CD4-positive, alpha-beta T cell treated with Interleukin-15 for 4 hours (primary cell): Measurements from ENCODE around the gene USP47.

Experiments
- DNase-seq: peaks from one replicate; pipeline ENCODE4 v3.0.0-alpha.2; 2020; ENCODE audit warnings: low spot score

Gene USP47

DNA sequence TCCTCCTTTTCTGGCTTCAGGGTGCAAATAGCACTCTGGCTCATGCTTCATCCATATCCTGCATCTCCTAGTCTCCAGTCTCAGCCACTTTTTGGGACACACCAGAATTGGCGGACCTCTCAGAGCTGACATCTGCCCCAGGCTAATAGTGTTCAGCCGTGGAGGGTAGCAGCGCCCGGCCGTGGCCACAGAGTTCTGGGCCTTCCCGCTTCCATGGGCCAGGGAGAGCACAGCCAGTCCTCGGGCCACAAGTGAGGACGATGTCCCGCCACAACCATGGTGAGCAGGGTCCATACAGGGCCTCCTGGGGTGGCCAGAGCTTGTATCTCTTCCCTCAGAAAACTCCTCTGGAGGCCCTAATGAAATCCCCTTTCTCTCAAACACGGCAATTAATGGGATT lies 140.7 kb downstream of the USP47 start:
- no peak for DNase-seq

DNA sequence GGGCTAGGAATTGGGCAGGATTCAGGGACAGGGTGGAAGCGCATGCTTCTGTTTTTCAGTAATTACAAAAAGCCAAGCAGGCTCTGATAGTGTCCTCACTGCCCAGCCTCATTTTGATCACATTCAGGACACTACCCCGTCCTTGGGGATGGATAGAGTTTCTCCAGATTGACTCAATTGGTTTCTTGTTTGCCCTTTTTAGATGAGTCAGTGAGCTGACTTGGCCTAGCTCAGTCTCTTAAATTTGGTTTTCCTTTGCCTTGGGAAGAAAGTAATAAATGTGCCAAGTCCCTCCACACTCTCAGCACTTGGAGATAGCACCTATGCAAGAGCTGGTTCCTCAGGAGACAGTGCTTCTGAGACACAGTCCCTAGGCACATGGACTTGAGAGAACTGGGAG lies 141.2 kb downstream of the USP47 start:
- DNase-seq: no peak

DNA sequence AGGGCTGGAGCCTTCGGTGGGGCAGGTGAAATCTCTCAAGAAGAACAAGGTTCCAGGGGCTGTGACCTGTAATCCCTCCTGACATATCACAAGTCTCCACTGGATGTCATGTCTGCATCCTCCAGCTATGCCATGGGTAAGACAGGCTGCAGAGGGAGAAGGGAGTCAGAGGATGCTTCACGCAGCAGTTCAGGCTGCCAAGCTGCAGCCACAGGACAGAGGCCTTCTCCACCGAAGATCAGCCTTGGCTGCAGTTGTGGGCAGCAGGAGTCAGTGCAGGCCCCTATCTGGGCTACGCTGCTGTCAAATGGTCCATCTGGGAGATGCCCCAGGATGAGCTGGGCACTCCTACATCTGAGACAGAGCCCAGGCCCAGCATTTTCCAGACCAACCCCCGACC lies 141.7 kb downstream of the USP47 start:
- no peak for DNase-seq

DNA sequence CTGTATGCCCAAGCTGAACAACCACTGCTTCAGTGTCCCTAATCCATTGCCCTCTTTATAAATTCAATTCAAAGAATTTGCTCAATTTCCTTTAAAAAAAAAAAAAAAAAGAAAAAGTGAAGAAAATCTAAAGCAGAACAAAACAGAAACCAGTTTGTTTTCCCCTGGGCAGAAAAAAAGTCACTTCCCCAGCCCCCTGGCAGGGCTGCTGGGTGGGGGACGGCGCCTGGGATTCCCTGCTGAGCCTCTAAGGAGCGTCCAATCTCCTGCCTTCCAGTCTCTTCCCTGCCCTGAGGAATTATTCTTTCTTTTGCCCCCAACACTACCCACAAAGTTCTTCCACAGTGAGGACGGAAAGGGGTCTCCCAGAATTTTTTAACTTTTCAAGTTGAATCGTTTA lies 142.8 kb downstream of the USP47 start:
- DNase-seq: no peak

DNA sequence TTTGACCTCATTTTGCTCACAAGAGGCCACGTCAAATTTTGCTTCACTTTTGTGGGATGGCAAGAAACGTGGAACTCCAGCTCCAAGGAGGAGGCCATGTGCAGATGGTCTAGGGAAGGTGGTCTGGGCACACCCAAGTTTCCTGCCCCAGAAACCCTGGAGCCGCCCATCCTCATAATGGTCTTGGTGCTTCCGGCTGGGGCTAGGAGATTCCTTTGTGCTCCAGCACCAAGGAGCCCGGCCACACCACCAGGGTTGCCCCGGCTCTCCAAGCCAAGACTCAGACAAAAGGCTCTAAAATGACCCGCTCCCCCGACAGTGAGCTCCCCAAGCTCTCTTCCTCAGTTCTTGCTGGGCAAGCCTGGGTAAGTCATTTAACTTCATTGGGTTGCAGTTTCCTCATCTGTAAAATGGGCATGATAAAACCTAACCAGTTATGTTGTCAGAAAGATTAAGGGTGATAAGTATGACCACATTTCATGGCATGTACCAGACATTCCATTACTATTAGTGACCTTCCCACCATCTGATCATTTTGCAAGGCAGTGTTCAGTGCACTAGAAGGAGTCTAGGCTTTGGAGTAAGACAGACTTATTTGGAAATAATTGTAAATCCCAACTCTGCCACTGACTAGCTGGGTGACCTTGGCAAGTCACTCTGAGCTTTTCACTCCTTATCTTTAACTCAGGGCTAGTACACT lies 143.4 kb downstream of the USP47 start:
- DNase-seq: no peak

DNA sequence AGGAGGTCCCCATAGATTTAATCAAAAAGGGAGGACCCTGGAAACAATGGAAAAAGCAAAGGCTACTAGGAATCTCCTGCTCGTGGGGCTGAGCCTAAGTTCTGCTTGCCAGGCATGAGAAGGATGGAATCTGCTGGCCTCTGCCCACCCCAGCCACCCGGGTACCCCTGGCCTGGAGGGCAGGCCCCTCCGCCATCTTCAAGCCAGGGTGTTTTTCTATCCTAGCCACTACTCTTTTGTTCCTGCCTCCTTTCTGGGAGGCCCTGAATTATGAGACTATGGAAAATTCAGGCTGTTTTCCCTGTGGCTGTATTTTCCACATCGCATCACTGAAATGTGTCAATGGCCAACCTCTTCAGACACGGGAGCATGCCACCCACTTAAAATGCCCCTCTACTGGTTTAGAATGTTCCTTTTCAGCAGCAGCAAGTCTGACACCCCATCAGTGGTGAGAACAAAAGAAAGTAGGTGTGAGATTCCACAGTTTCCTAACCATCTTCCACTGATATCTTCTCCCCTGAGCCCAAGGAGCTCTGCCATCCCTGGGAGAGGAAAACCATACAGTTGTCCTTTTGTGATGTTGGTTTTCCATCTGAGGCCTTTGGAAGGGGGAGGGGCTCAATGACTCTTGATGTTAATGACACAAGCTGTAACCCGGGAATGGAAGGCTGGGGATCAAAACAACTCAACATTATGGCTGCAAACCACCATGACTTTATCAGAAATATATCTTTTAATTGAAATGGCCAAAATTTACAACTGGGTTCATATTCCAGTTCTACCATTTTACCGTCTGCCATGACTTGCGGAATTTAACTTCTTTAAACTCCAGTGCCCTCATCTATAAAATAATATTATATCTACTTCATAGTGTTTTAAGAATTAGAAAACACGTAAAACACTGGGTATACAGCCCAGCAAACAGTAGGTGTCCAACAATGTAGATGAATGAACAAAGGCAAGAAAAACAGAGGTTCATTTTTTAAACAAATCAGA lies 144.5 kb downstream of the USP47 start:
- no peak for DNase-seq

DNA sequence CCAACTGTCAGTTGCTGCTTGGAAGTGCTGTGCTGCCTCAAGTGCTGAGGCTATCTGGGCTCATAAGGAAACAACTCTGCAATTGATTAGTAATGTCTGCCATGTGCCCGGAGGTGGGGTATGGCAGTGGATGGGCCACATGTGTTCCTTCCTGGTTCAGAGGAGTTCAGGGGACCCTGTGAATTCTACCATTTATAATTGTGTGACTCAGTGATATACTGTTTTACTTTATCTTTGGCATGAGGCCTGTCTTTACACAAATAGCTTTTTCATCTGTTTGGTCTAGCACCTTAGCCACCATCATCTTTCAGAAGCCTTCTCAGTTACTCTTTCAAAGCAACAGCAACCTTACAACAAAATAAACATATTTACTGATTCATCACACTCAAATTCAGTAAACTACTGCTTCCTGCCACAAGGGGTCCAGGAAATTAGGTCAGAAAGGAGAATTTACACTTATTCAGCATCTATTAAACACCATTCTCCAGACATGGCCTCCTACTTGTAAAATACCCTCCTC lies 145.8 kb downstream of the USP47 start:
- DNase-seq: peak; percentile 24

DNA sequence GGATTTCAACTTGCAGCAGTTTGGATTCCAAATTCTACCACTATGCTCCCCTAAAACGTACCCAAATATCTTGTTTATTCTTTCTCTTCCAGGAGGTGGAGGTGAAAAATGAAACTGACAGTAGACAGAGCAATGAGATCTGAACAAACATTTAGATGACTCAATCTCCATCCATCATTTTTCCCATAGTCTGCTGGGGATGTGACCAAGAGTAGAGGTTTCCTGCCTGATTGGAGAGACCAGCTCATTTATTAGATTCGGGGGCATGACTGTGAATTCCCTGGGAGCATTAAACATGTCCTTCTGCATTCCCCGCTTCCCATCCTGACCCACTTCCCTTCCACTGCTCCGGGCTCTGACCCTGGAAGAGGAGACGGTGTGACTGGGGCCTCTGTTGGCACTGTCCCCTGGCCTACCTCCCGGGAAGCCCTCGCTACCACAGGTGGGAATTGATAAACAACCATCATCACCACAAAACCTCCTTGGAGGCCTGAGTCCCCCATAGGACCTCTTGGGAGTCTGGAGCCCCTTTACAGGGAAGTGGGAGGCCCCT lies 146.4 kb downstream of the USP47 start:
- no peak for DNase-seq

DNA sequence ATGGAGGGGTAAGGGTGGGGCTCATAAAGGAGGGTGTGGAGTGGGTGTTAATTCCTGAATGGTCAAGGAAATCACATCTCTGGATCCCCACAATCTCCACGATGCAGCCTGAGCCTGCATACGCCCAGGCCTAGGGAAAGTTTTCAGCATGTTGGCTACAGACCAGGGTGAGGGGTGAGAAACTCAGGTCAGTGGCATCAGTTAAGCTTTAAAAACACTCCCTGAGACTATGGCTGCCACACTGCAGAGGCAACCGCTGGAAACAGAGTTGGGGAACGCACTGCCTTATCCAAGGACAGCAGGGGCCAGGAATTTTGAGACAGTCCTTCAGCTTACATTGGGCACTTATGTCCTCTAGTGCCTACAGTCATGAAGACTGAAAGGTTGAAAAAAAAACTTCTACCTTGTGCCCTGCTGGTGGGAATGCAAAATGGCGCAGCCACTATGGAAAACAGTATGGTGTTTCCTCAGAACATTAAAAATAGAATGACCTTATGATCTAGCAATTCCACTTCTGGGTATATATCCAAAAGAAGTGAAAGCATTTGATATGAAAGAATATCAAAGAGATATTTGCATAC lies 147.0 kb downstream of the USP47 start:
- no peak for DNase-seq

DNA sequence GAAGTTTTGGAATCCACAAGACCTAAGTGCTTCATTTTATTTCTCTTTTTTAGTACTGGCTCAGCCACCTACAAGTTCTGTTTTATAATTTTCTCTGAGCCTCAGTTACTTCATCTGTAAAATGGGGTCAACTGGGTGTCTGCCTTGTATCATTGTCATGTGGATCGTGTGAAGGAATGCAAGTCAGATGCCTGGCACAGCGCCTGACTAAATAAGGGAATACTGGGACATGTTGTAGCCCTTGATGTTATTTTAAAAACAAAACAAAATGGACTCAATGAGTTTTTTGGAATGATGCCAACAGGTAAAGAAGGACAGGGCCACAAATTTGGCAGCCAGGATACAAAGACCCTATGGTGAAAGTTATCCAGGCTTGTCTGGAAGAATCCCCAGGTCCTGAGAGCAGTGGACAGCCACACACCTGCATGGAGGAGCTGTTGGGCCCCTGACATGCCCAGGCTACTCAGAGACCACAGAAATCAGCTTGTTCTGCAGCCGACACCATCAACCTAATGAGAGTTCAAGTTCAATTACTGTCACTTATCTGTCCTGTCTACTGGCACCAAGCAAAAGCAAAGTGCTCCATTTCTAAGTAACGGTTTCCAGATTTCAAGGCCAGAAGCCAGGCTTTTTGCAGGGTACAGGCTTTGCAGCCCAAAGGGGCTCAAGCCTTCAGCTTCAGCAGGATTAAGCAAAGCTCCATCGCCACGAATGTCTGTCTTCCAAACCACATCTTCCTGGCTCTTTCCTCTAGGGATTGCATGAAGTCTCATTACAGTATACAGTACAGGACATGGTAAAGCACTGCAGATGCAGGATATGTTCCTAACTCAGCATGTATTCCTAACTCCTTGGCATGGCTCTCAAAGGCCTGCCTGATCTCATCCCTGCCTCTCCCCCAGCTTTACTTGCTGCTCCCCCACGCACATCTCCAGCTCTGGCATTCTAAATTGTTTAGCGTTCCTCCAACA lies 148.3 kb downstream of the USP47 start:
- DNase-seq: no peak

DNA sequence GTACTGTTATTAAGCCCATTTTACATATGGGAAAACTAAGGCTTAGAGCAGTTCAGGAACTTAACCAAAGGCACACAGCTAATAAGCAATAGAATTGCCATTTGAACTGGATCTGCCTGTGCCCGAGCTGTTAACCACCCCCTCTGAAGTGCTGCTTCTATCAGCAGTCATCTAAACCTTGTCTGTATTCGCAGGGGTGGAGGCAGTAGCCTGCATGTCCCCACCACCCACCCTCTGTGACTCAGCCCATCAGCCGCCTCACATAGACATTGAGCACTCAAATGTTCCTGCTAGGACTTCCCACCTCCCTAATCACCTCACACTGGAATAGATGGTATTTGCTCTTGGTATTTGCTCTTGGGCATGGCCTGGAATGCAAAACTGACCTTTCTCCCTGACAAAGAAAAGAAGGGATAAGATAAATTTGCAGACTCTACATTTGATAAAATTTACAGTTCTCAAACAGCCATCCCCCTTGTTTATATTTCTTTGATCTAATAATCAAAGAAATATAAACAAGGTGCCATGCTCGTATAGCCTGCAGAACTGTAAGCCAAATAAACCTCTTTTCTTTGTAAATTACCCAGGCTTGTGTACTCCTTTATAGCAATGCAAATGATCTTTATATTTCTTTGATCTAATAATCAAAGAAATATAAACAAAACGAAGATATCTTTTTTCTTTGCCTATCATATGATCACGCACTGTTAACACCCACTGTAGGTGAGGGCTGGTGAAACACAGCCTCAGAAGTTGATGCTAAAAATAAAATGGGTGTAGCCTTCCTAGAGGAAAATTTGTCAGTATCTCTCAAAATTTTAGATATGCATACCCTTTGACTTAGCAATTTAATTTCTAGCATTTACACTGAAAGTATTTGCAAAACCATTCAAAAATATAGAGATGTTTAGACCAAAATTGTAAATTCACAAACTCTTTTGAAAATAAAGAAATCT lies 150.8 kb downstream of the USP47 start:
- no peak for DNase-seq

DNA sequence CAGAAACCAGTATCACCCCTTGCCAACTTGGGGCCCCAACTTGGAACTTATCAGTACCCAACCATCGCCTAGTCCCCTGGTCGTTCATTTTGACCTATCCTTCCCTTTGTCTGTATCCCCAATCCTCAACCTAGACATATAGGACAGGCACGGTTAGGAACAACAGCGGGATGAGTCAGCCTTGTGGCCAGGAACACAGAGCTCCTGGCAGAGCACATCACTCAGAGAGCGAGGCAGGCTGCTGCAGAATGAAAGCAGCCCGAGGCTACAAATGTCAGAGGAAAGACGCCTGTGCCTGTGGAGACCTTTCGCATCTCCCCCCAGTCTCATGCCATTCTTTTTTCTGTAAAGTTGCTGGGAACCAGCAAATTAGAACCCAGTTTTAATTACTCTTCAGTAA lies 152.1 kb downstream of the USP47 start:
- no peak for DNase-seq

DNA sequence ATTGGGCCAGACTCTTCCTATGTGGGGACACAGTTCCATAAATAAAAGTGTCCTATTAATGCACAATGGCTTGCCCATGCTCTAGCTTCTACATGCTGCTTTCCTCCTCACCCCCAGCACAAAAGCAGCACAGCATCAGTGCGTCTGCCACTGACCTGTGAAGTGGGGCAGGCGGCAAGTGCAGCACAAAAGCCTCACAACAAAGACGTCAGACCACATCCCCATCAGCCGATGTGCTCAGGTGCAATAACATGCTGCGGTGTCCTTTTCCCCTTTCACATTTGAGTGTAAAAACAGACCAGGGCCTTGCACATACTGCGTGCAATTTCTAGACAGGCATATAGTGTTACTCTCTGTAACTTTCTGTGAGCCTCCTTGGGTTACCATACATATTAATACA lies 153.8 kb downstream of the USP47 start:
- DNase-seq: no peak

DNA sequence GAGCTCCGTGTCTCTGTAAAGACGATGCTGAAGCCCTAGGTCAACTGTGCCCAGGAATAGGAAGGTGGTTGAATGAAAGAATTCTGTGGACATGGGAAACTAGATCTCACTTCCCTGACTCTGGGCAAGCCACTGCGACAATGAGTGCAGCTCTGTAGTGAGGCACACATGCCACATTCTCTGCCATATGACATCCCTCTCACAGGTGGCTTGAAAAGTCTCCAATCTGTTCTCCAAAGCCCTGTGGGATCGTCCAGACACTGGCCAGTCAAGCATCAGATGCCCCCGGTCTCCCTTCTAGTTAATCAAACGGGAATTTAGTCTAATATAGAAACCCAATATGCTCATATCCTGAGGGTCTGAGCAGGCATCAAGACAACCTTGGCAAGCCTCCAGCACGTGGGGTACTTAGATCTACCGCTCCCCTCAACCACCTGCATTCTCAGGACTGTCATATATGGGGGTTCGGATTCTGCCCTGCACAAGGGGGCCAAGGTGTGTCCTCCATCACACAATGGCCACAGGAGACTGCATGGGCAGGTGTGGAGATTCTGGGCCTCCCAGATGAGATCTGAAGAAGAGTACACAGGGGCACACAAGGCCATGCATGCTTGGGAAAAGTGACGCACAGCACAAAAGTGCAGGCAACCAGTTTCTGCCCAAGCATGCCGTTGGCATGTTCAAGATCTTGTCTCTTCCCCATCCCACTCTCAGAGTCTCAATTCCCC lies 154.7 kb downstream of the USP47 start:
- no peak for DNase-seq

DNA sequence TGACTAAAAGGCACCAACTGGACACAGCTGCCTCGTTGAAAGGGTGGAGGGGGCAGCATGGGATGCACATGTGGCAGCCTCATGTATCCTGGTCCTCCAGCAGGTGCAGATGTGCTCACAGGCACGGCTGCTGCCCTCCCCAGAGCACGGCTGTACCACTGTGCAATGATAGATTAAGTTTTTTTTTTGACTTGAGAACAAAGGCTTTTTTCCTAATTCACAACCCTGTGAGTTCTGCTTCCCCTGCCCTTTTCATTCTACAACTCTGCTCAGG lies 155.2 kb downstream of the USP47 start:
- no peak for DNase-seq

DNA sequence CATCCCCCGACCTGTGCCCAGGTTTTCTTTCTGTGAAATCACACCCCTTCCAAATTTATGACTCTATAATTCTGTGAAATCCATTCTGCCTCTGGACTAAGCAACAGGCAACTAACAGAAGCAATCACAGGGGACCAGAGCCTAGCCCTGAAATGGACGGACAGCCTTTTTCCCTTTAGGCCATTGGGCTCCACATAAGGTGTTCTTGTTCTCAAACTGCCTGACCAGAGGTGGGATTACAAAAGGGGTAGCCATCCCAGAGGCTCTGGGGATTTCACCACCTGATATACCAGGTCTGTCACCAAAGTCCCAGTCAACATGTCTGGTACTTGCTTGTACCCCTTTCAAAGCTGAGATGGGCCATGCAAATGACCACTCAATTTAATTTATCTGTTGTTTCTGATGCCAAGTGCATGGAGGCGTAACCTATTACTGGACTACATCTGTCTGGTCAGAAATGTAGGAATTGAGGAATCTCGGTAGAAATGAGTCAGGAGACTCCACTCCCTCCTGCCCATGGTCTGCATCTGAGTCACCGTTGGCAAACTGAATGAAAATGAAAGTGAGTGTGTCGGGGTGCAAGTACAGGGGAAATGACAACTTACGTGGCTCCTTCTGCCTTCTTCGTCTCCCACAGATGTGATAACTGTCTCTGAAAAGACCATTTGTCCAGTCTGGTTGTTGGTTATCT lies 156.5 kb downstream of the USP47 start:
- DNase-seq: peak; percentile 22

DNA sequence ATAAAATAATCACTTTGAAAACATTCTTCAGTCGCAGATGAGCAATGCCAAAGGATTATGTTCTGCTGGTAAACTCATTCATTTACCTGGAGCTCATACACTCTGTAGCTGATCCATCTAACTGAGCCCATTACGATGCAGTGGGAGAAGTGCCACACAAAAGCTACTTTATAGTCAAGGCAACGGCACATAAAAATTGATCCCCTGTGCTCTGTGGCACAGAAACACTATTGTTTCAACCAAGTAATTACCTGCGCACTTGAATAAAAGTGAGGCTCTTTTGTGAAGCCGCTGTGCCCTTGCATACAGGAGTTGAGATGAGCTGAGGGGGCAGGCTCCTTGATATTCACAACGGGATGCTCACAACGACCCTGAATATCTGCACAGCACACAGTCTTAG lies 159.4 kb downstream of the USP47 start:
- no peak for DNase-seq

DNA sequence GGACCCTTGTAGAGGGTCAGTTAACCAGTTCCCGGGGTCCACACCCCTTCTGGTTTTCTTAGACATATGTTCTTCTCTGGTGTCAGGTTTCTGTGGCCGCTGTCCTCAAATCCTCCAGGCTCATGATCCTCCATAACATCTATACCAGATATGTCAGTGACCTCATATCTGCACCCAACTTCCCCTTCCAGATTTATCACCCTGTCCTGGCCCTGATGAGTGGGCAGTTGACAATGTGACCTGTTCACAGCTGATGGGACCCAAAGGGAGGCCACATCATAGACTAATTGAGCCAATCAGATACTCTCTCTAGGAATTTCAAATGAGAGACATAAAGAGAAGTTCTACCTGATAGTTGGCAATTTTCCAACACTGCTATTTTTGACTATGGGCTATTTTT lies 161.6 kb downstream of the USP47 start:
- no peak for DNase-seq

DNA sequence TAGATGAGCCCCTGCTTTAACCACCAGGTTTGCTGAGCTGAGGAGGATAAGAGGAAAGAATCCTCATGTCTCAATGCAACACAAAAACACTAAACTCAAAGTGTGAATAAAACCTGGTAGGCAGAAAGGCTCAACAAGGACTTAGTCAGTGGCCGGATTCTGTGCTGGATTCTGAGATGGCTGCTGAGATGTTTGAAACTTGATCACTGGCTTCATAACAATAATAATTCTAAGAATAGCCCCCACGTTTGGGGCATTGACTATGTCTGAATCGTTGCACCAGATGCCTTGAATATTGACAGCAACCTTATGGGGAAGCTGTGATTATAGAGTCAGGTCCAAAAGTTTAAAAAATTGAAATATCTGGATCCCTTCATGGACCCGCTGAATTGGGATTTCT lies 162.0 kb downstream of the USP47 start:
- DNase-seq: no peak
